ENCODE results near the gene STK11. TPM values are rescaled to one million over a fixed set of nuclear protein-coding genes. Genes with fewer than 3 reads are reported as not detected.

Gene STK11
- polyA plus RNA-seq, 1 of the 3 experiments (the other 2 are of a cell fraction), result 55.5 TPM

GRCh38 chr19:1205114-1206099 is at the start of gene STK11 (continued):
- TF ChIP-seq, protein P1, sequence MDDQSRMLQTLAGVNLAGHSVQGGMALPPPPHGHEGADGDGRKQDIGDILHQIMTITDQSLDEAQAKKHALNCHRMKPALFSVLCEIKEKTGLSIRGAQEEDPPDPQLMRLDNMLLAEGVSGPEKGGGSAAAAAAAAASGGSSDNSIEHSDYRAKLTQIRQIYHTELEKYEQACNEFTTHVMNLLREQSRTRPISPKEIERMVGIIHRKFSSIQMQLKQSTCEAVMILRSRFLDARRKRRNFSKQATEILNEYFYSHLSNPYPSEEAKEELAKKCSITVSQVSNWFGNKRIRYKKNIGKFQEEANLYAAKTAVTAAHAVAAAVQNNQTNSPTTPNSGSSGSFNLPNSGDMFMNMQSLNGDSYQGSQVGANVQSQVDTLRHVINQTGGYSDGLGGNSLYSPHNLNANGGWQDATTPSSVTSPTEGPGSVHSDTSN (IDR thresholded peaks at IDR 0.05), result peak; percentile 99
- TF ChIP-seq, protein P2, sequence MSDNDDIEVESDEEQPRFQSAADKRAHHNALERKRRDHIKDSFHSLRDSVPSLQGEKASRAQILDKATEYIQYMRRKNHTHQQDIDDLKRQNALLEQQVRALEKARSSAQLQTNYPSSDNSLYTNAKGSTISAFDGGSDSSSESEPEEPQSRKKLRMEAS (IDR thresholded peaks at IDR 0.05; ENCODE audit: low read depth), result peak; percentile 49
- TF ChIP-seq MEF2A (IDR thresholded peaks at IDR 0.05; ENCODE audit: borderline replicate concordance, low read depth) (no peak), SIN3A (IDR thresholded peaks at IDR 0.05; ENCODE audit: borderline replicate concordance, low read depth, low read length) (no peak), TEAD4 (IDR thresholded peaks at IDR 0.05; ENCODE audit: borderline replicate concordance, insufficient read depth) (no peak), CHD2 (IDR thresholded peaks at IDR 0.05; ENCODE audit: low read length, partially characterized antibody) (peak; percentile 90), SMC3 (IDR thresholded peaks at IDR 0.05; ENCODE audit: low read depth, low read length) (no peak), RFX5 (IDR thresholded peaks at IDR 0.05; ENCODE audit: low read length) (peak; percentile 42; the same call in 1 of the 2 replicates)

GRCh38 chr19:1156305-1156801 is 49.2 kb upstream of the STK11 start:
- POLR2A ChIA-PET, result interaction anchor here (1.5 kb wide), 1 partner anchor 8 kb away, joined by 4 read pairs; no protein-coding TSS in a partner anchor
- no peak overlapping the region for H3K4me3 ChIP-seq (ENCODE audit: low read depth in 2 of 2, low read length in 1 of 2)
- peaks cover 33% of the 10 kb centered on the region; the same call in 1 of the 2 replicates for H3K79me2 ChIP-seq (ENCODE audit: insufficient read depth)
- CTCF ChIA-PET, result interaction anchor here (2.2 kb wide), 1 partner anchor 44 kb away, joined by 9 read pairs; no protein-coding TSS in a partner anchor
- no peaks in the 10 kb centered on the region for H3K9me3 ChIP-seq
- no peak overlapping the region for H3K27ac ChIP-seq (ENCODE audit: low read depth in 2 of 2, low read length in 1 of 2)
- no peaks in the 10 kb centered on the region for H3K9me2 ChIP-seq
- no peaks in the 10 kb centered on the region for H3F3A ChIP-seq (replicated peaks; ENCODE audit: insufficient read depth)
- H3K27me3 ChIP-seq (ENCODE audit: insufficient read depth), result no peaks in the 10 kb centered on the region
- peaks cover 44% of the 10 kb centered on the region for H4K20me1 ChIP-seq (ENCODE audit: insufficient read depth)
- peaks cover 0 to 11% of the 10 kb centered on the region in 2 experiments for H3K36me3 ChIP-seq (replicated peaks in 1 of 2; ENCODE audit: control insufficient read depth in 1 of 2, insufficient read depth in 2 of 2, low read length in 1 of 2)
- no peak overlapping the region for H3K9ac ChIP-seq
- no peak overlapping the region for H3K4me2 ChIP-seq
- TF ChIP-seq SMC3 (IDR thresholded peaks at IDR 0.05; ENCODE audit: low read depth, low read length), result no peak
- no peak for TF ChIP-seq EZH2phosphoT487 (IDR thresholded peaks at IDR 0.05; ENCODE audit: borderline replicate concordance, low read depth)
- no peak for TF ChIP-seq FOSL2 (IDR thresholded peaks at IDR 0.05; ENCODE audit: borderline replicate concordance, low read depth)
- no peak for TF ChIP-seq GABPA (IDR thresholded peaks at IDR 0.05; ENCODE audit: low read depth)
- no peak for TF ChIP-seq YY1 (IDR thresholded peaks at IDR 0.05; ENCODE audit: low read depth)
- TF ChIP-seq, protein P1 (IDR thresholded peaks at IDR 0.05), result no peak
- no peak for TF ChIP-seq SIN3A (IDR thresholded peaks at IDR 0.05; ENCODE audit: borderline replicate concordance, low read depth, low read length)
- TF ChIP-seq TCF12 (IDR thresholded peaks at IDR 0.05), result no peak
- TF ChIP-seq REST (IDR thresholded peaks at IDR 0.05; ENCODE audit: low read depth, low read length), result no peak
- TF ChIP-seq MXI1 (IDR thresholded peaks at IDR 0.05; ENCODE audit: low read depth, low read length), result no peak
- no peak for TF ChIP-seq RCOR1 (IDR thresholded peaks at IDR 0.05; ENCODE audit: low read length)
- TF ChIP-seq NRF1 (IDR thresholded peaks at IDR 0.05; ENCODE audit: low read depth, low read length), result no peak
- TF ChIP-seq GATA2 (CRISPR knock-in tag; IDR thresholded peaks at IDR 0.05), result no peak
- no peak for TF ChIP-seq NFIC (IDR thresholded peaks at IDR 0.05; ENCODE audit: borderline replicate concordance)
- TF ChIP-seq USF2 (IDR thresholded peaks at IDR 0.05; ENCODE audit: borderline replicate concordance, low read depth, low read length), result no peak
- DNase-seq, result no peak
- H2AFZ ChIP-seq (ENCODE audit: low read depth), result no peak overlapping the region
- 93% methylated on average over 23 of the region's 24 CpGs for WGBS (ENCODE audit: low lambda C conversion rate)
- peaks cover 0 to 17% of the 10 kb centered on the region in 2 experiments; a peak in 1 of 4 replicates for H3K4me1 ChIP-seq (ENCODE audit: control insufficient read depth in 1 of 2, insufficient read depth in 2 of 2, low read depth in 1 of 2, low read length in 1 of 2)

Data from SK-N-SH (cell line).